HepG2 (cell line): ENCODE measurements around the gene RAB24. TPM values are rescaled to one million over a fixed set of nuclear protein-coding genes. Genes with fewer than 3 reads are reported as not detected.

Source experiments
- polyA plus RNA-seq, 8 experiments: library from polyadenylated mRNA; depleted of rRNA in 3 of 8; stranded (reverse) in 7 of 8; unstranded in 1 of 8; fragments of >200 nt; fragmentation: Illumina TruSeq in 4 of 8; extraction: Trizol in 4 of 8; gene quantifications; 2 replicates each; pipeline versions ENCODE4 v1.2.1 to v1.2.3, GENCODE V29; 2011 to 2016; ENCODE audit warnings: low read depth in 4 of 8, missing spikeins in 1 of 8, mixed read lengths in 1 of 8; ENCODE audit not compliant: insufficient read depth in 1 of 8
- total RNA-seq, 5 experiments: library from RNA; depleted of rRNA; stranded (reverse); fragments of >200 nt; fragmentation: Illumina TruSeq; extraction: Trizol; gene quantifications; 2 replicates each; pipeline ENCODE4 v1.2.3, GENCODE V29; 2016; ENCODE audit warnings: low read depth in 1 of 5

Gene RAB24
- total and polyA plus RNA-seq, 2 of the 13 experiments (the other 11 are each of a cell fraction or from before 2014, with no cell fraction given) = 22.9 to 63.7 TPM

Other genes starting within 250 kb of the RAB24 start
- gene FGFR4, start 216.8 kb downstream of the RAB24 start, total RNA-seq (2016; rRNA removed; fragmentation: Illumina TruSeq; extraction: Trizol) = 109 and 219 TPM in 2 replicates
- gene FGFR4, start 216.8 kb downstream of the RAB24 start, polyA plus RNA-seq (2011; rRNA removed) = 129 and 188 TPM in 2 replicates
- gene NSD1, start 169.9 kb downstream of the RAB24 start, total RNA-seq (2016; rRNA removed; fragmentation: Illumina TruSeq; extraction: Trizol) = 0.09 and 0.18 TPM in 2 replicates
- 0.01 and 0.05 TPM in 2 replicates for gene NSD1, start 169.9 kb downstream of the RAB24 start, polyA plus RNA-seq (2011; rRNA removed)
- 239 and 271 TPM in 2 replicates for gene PRELID1, start 80 bp upstream of the RAB24 start, total RNA-seq (2016; rRNA removed; fragmentation: Illumina TruSeq; extraction: Trizol)
- gene PRELID1, start 80 bp upstream of the RAB24 start, polyA plus RNA-seq (2011; rRNA removed) = 228 and 250 TPM in 2 replicates
- gene MXD3, start 8.2 kb upstream of the RAB24 start, total RNA-seq (2016; rRNA removed; fragmentation: Illumina TruSeq; extraction: Trizol) = 9.9 and 12.8 TPM in 2 replicates
- gene MXD3, start 8.2 kb upstream of the RAB24 start, polyA plus RNA-seq (2011; rRNA removed) = 10.5 and 11.2 TPM in 2 replicates
- 94.5 and 191 TPM in 2 replicates for gene LMAN2, start 47.9 kb upstream of the RAB24 start, total RNA-seq (2016; rRNA removed; fragmentation: Illumina TruSeq; extraction: Trizol)
- gene LMAN2, start 47.9 kb upstream of the RAB24 start, polyA plus RNA-seq (2011; rRNA removed) = 193 and 197 TPM in 2 replicates
- gene RGS14, start 54.2 kb upstream of the RAB24 start, total RNA-seq (2016; rRNA removed; fragmentation: Illumina TruSeq; extraction: Trizol) = 10.7 and 11.1 TPM in 2 replicates
- gene RGS14, start 54.2 kb upstream of the RAB24 start, polyA plus RNA-seq (2011; rRNA removed) = 17.2 and 27.9 TPM in 2 replicates
- gene SLC34A1, start 80.7 kb upstream of the RAB24 start, total RNA-seq (2016; rRNA removed; fragmentation: Illumina TruSeq; extraction: Trizol) = 0.20 TPM in 1 of 2 replicates, not detected in the other
- 0.03 TPM in 2 replicates for gene SLC34A1, start 80.7 kb upstream of the RAB24 start, polyA plus RNA-seq (2011; rRNA removed)
- gene PFN3, start 96.9 kb upstream of the RAB24 start, total RNA-seq (2016; rRNA removed; fragmentation: Illumina TruSeq; extraction: Trizol) = not detected in 2 replicates
- gene PFN3, start 96.9 kb upstream of the RAB24 start, polyA plus RNA-seq (2011; rRNA removed) = not detected in 2 replicates
- gene F12, start 105.8 kb upstream of the RAB24 start, total RNA-seq (2016; rRNA removed; fragmentation: Illumina TruSeq; extraction: Trizol) = 1.3 and 3.0 TPM in 2 replicates
- gene F12, start 105.8 kb upstream of the RAB24 start, polyA plus RNA-seq (2011; rRNA removed) = 2.5 and 3.1 TPM in 2 replicates
- 16.1 and 19.9 TPM in 2 replicates for gene GRK6, start 123.0 kb upstream of the RAB24 start, total RNA-seq (2016; rRNA removed; fragmentation: Illumina TruSeq; extraction: Trizol)
- 13.2 and 17.4 TPM in 2 replicates for gene GRK6, start 123.0 kb upstream of the RAB24 start, polyA plus RNA-seq (2011; rRNA removed)
- gene PRR7, start 143.1 kb upstream of the RAB24 start, total RNA-seq (2016; rRNA removed; fragmentation: Illumina TruSeq; extraction: Trizol) = 3.9 and 5.0 TPM in 2 replicates
- gene PRR7, start 143.1 kb upstream of the RAB24 start, polyA plus RNA-seq (2011; rRNA removed) = 4.8 and 6.7 TPM in 2 replicates
- gene DBN1, start 169.9 kb upstream of the RAB24 start, total RNA-seq (2016; rRNA removed; fragmentation: Illumina TruSeq; extraction: Trizol) = 15.7 and 37.3 TPM in 2 replicates
- gene DBN1, start 169.9 kb upstream of the RAB24 start, polyA plus RNA-seq (2011; rRNA removed) = 27.0 and 30.9 TPM in 2 replicates
- gene PDLIM7, start 193.9 kb upstream of the RAB24 start, total RNA-seq (2016; rRNA removed; fragmentation: Illumina TruSeq; extraction: Trizol) = 17.7 and 21.1 TPM in 2 replicates
- gene PDLIM7, start 193.9 kb upstream of the RAB24 start, polyA plus RNA-seq (2011; rRNA removed) = 31.3 and 38.4 TPM in 2 replicates
- gene DOK3, start 206.1 kb upstream of the RAB24 start, total RNA-seq (2016; rRNA removed; fragmentation: Illumina TruSeq; extraction: Trizol) = 0.48 and 1.4 TPM in 2 replicates
- gene DOK3, start 206.1 kb upstream of the RAB24 start, polyA plus RNA-seq (2011; rRNA removed) = 1.5 and 1.7 TPM in 2 replicates
- gene DDX41, start 213.2 kb upstream of the RAB24 start, total RNA-seq (2016; rRNA removed; fragmentation: Illumina TruSeq; extraction: Trizol) = 62.8 and 83.0 TPM in 2 replicates
- 99.5 and 105 TPM in 2 replicates for gene DDX41, start 213.2 kb upstream of the RAB24 start, polyA plus RNA-seq (2011; rRNA removed)